ENCODE measurements around the gene MCRIP2. TPM values are rescaled to one million over a fixed set of nuclear protein-coding genes. Genes with fewer than 3 reads are reported as not detected.

Gene MCRIP2
- total RNA-seq, 2 donors from 2014 or later: 41.2 to 47.5 TPM

- ATAC-seq: no peak
- no peak overlapping the region for H3K4me3 ChIP-seq
- peak overlapping the region in 1 of 4 donors; percentile 78 for H3K27ac ChIP-seq
- DNase-seq: no peak
- peaks cover 19% of the 10 kb centered on the region for H3K4me1 ChIP-seq
- H3K9me3 ChIP-seq: no peaks in the 10 kb centered on the region
- 92% methylated on average over 19 of the region's 19 CpGs; no CpG with 5 or more reads in 1 of the 2 donors for WGBS, 2 donors
- no peaks in the 10 kb centered on the region for H3K36me3 ChIP-seq (replicated peaks in 1 of 2; ENCODE audit: insufficient read depth in 1 of 2, low read depth in 2 of 2)
- TF ChIP-seq CTCF (IDR thresholded peaks at IDR 0.05) (no peak), POLR2A (IDR thresholded peaks at IDR 0.05) (no peak)
- H3K27me3 ChIP-seq: no peaks in the 10 kb centered on the region
- intact Hi-C loops (cut with DNase I): no loop called here
Observed at GRCh38 chr16:662095-662494, 20.5 kb downstream of the MCRIP2 start.

- Histone ChIP-seq H3K4me3 (no peak overlapping the region), H3K36me3 (replicated peaks in 1 of 2; ENCODE audit: insufficient read depth in 1 of 2, low read depth in 2 of 2) (no peaks in the 10 kb centered on the region), H3K27ac (peak overlapping the region in 1 of 4 donors; percentile 10), H3K9me3 (no peaks in the 10 kb centered on the region), H3K27me3 (no peaks in the 10 kb centered on the region), H3K4me1 (peaks cover 24% of the 10 kb centered on the region)
- WGBS, 2 donors: 88 to 90% methylated on average over 6 to 21 of the region's 21 CpGs
- ATAC-seq (no peak), DNase-seq (no peak)
- TF ChIP-seq CTCF (IDR thresholded peaks at IDR 0.05): no peak
- no peak for TF ChIP-seq POLR2A (IDR thresholded peaks at IDR 0.05)
- intact Hi-C loops (cut with DNase I): no loop called here
Observed at GRCh38 chr16:662597-662996, 21.0 kb downstream of the MCRIP2 start.

GRCh38 chr16:666572-666971 lies 24.9 kb downstream of the MCRIP2 start:
- intact Hi-C loops (cut with DNase I): no loop called here
- DNase-seq (no peak), ATAC-seq (no peak)
- peaks cover 28% of the 10 kb centered on the region for H3K4me1 ChIP-seq
- no peaks in the 10 kb centered on the region for H3K9me3 ChIP-seq
- H3K27ac ChIP-seq: no peak overlapping the region
- no peaks in the 10 kb centered on the region for H3K27me3 ChIP-seq
- TF ChIP-seq POLR2A (IDR thresholded peaks at IDR 0.05): no peak
- no peak for TF ChIP-seq CTCF (IDR thresholded peaks at IDR 0.05)
- 85 to 94% methylated on average over 5 to 10 of the region's 13 CpGs for WGBS, 2 donors
- H3K36me3 ChIP-seq (replicated peaks in 1 of 2; ENCODE audit: insufficient read depth in 1 of 2, low read depth in 2 of 2): peaks cover 0 to 10% of the 10 kb centered on the region in 2 donors
- no peak overlapping the region for H3K4me3 ChIP-seq

GRCh38 chr16:667113-667779 lies 25.6 kb downstream of the MCRIP2 start:
- ATAC-seq (peak; percentile 2), DNase-seq (peak in 1 of 4 donors; percentile 36)
- no peak for TF ChIP-seq CTCF (IDR thresholded peaks at IDR 0.05)
- peak overlapping the region in 3 of 4 donors; percentile 57 to 80 (median 75) for H3K27ac ChIP-seq
- H3K27me3 ChIP-seq: no peaks in the 10 kb centered on the region
- no peaks in the 10 kb centered on the region for H3K9me3 ChIP-seq
- H3K36me3 ChIP-seq (replicated peaks in 1 of 2; ENCODE audit: insufficient read depth in 1 of 2, low read depth in 2 of 2): peaks cover 0 to 14% of the 10 kb centered on the region in 2 donors
- WGBS, 2 donors: 73 to 77% methylated on average over 16 to 22 of the region's 22 CpGs
- peaks cover 23% of the 10 kb centered on the region for H3K4me1 ChIP-seq
- no peak overlapping the region for H3K4me3 ChIP-seq
- intact Hi-C loops (cut with DNase I): no loop called here

All from body of pancreas (tissue), 4 donors.